IMR-90 (cell line): ENCODE results near the gene RBM34. TPM values are rescaled to one million over a fixed set of nuclear protein-coding genes. Genes with fewer than 3 reads are reported as not detected.

Source experiments
- ATAC-seq: fragments of 200-7000 bp; cut with Tn5 transposase; 2 replicates; pipeline ENCODE4 v1.9.1; 2020; ENCODE audit warnings: low read depth, mild to moderate bottlenecking, moderate library complexity
- BruUV-seq: library from RNA; stranded (reverse); fragments of 400-500 nt; replicated peaks from 2 replicates; lab custom pipeline; 2021; lab: Mats Ljungman, UMichigan
- CTCF ChIA-PET: fragments of 300-600 bp; formaldehyde crosslinking; extraction: SDS; loops from one replicate; lab custom pipeline; 2021; ENCODE audit warnings: antibody characterized with exemption; lab: Yijun Ruan, JAX
- POLR2A ChIA-PET: fragments of 300-600 bp; sonication (Branson Sonifier 250); formaldehyde crosslinking; loops from one replicate; lab custom pipeline; 2022; ENCODE audit warnings: antibody characterized with exemption; ENCODE audit not compliant: unreplicated experiment; lab: Charles Lee
- DNase-seq: peaks from one replicate; pipeline ENCODE4 v3.0.0; 2013
- H2AFZ ChIP-seq: replicated peaks from 2 replicates; pipeline ENCODE3; 2013; ENCODE audit warnings: low read length, mild to moderate bottlenecking; ENCODE audit not compliant: poor library complexity
- H2AK5ac ChIP-seq: 2 replicates; pipeline ENCODE4 v1.6.1; 2013; ENCODE audit warnings: low read depth, low read length, inconsistent platforms
- H2AK9ac ChIP-seq: replicated peaks from 2 replicates; pipeline ENCODE3; 2013; ENCODE audit warnings: mild to moderate bottlenecking, low read depth, low read length, moderate library complexity; ENCODE audit not compliant: poor library complexity
- H2BK120ac ChIP-seq: 2 replicates; pipeline ENCODE4 v1.6.1; 2013; ENCODE audit warnings: low read depth, low read length, inconsistent platforms
- H2BK15ac ChIP-seq: 3 replicates; pipeline ENCODE4 v1.6.1; 2013; ENCODE audit warnings: low read depth, low read length, inconsistent platforms
- H2BK20ac ChIP-seq: 2 replicates; pipeline ENCODE4 v1.6.1; 2013; ENCODE audit warnings: low read depth, mild to moderate bottlenecking, inconsistent platforms, low read length, moderate library complexity
- H2BK5ac ChIP-seq: 2 replicates; pipeline ENCODE4 v1.6.1; 2013; ENCODE audit warnings: mild to moderate bottlenecking, low read depth, low read length, inconsistent platforms; ENCODE audit not compliant: poor library complexity, severe bottlenecking
- H3K14ac ChIP-seq: replicated peaks from 2 replicates; pipeline ENCODE4 v1.6.1; 2013; ENCODE audit warnings: low read depth, low read length, inconsistent platforms
- H3K18ac ChIP-seq: 2 replicates; pipeline ENCODE4 v1.6.1; 2013; ENCODE audit warnings: low read depth, low read length, control low read depth
- H3K23ac ChIP-seq: 2 replicates; pipeline ENCODE4 v1.6.1; 2013; ENCODE audit warnings: low read depth, low read length, inconsistent platforms
- H3K27ac ChIP-seq: 2 replicates; pipeline ENCODE4 v1.5.1; 2013; ENCODE audit warnings: mild to moderate bottlenecking, control low read depth, low read length; ENCODE audit not compliant: insufficient read depth
- H3K27me3 ChIP-seq: 2 replicates; pipeline ENCODE4 v1.6.1; 2013; ENCODE audit warnings: low read length; ENCODE audit not compliant: control insufficient read depth, insufficient read depth
- H3K36me3 ChIP-seq: 2 replicates; pipeline ENCODE4 v1.6.1; 2013; ENCODE audit warnings: low read length, mixed read lengths; ENCODE audit not compliant: control insufficient read depth, insufficient read depth
- H3K4ac ChIP-seq: 2 replicates; pipeline ENCODE4 v1.6.1; 2013; ENCODE audit warnings: low read depth, low read length, inconsistent platforms
- H3K4me1 ChIP-seq: 2 replicates; pipeline ENCODE4 v1.6.1; 2013; ENCODE audit warnings: low read length, mixed read lengths; ENCODE audit not compliant: control insufficient read depth, insufficient read depth
- H3K4me2 ChIP-seq: 2 replicates; pipeline ENCODE4 v1.6.1; 2013; ENCODE audit warnings: low read depth, mild to moderate bottlenecking, control low read depth, low read length, moderate library complexity
- H3K4me3 ChIP-seq: 2 replicates; pipeline ENCODE4 v1.5.1; 2013; ENCODE audit warnings: low read depth, mild to moderate bottlenecking, control low read depth, low read length, moderate library complexity; ENCODE audit not compliant: insufficient read depth
- H3K56ac ChIP-seq: 2 replicates; pipeline ENCODE4 v1.6.1; 2013; ENCODE audit warnings: low read length, inconsistent platforms; ENCODE audit not compliant: insufficient read depth; ENCODE audit errors: extremely low read depth
- H3K79me1 ChIP-seq, 2 experiments: 2 replicates each; pipeline ENCODE4 v1.6.1; 2013; ENCODE audit warnings: low read length in 2 of 2, inconsistent platforms in 1 of 2, low read depth in 1 of 2
- H3K9ac ChIP-seq: 2 replicates; pipeline ENCODE4 v1.6.1; 2013; ENCODE audit warnings: low read depth, low read length, control low read depth
- H3K9me1 ChIP-seq: 2 replicates; pipeline ENCODE4 v1.6.1; 2013; ENCODE audit warnings: low read length, inconsistent platforms; ENCODE audit not compliant: insufficient read depth
- H3K9me3 ChIP-seq: 2 replicates; pipeline ENCODE4 v1.6.1; 2013; ENCODE audit warnings: low read length; ENCODE audit not compliant: control insufficient read depth, insufficient read depth
- H4K20me1 ChIP-seq: 2 replicates; pipeline ENCODE4 v1.6.1; 2013; ENCODE audit warnings: low read length, inconsistent platforms; ENCODE audit not compliant: insufficient read depth
- H4K5ac ChIP-seq: 2 replicates; pipeline ENCODE4 v1.6.1; 2013; ENCODE audit warnings: mild to moderate bottlenecking, low read depth, low read length, control low read depth
- H4K8ac ChIP-seq, 2 experiments: 2 replicates each; pipeline ENCODE4 v1.6.1; 2013; ENCODE audit warnings: low read depth in 2 of 2, low read length in 2 of 2, control low read depth in 1 of 2, inconsistent platforms in 1 of 2
- H4K91ac ChIP-seq: 2 replicates; pipeline ENCODE4 v1.6.1; 2013; ENCODE audit warnings: low read depth, low read length, inconsistent platforms; ENCODE audit not compliant: insufficient read depth
- CEBPB ChIP-seq: IDR thresholded peaks from 2 replicates; pipeline ENCODE4 v1.6.1; 2012; ENCODE audit warnings: low read depth, low read length, improper control_type of control experiment
- CHD1 ChIP-seq: IDR thresholded peaks from 2 replicates; pipeline ENCODE4 v1.6.1; 2012; ENCODE audit warnings: low read depth, low read length, improper control_type of control experiment
- FOS ChIP-seq: fragments of 150-350 bp; IDR thresholded peaks from 2 replicates; pipeline ENCODE4 v1.6.1; 2016; ENCODE audit warnings: low read depth, low read length
- MAFK ChIP-seq: IDR thresholded peaks from 2 replicates; pipeline ENCODE4 v1.6.1; 2012; ENCODE audit warnings: low read depth, low read length, improper control_type of control experiment
- MAZ ChIP-seq: IDR thresholded peaks from 2 replicates; pipeline ENCODE4 v1.6.1; 2012; ENCODE audit warnings: low read depth, mild to moderate bottlenecking, low read length, improper control_type of control experiment, moderate library complexity, borderline replicate concordance
- MXI1 ChIP-seq: IDR thresholded peaks from 2 replicates; pipeline ENCODE4 v1.6.1; 2012; ENCODE audit warnings: low read depth, mild to moderate bottlenecking, low read length, moderate library complexity, borderline replicate concordance
- NFE2L2 ChIP-seq: fragments of 150-350 bp; IDR thresholded peaks from 2 replicates; pipeline ENCODE4 v1.6.1; 2016; ENCODE audit warnings: low read depth, mild to moderate bottlenecking, low read length
- POLR2A ChIP-seq: IDR thresholded peaks from 2 replicates; pipeline ENCODE4 v1.6.1; 2012; ENCODE audit warnings: mild to moderate bottlenecking, low read depth, low read length
- RAD21 ChIP-seq: IDR thresholded peaks from 2 replicates; pipeline ENCODE4 v1.6.1; 2012; ENCODE audit warnings: low read length, improper control_type of control experiment
- RCOR1 ChIP-seq: IDR thresholded peaks from 2 replicates; pipeline ENCODE4 v1.6.1; 2012; ENCODE audit warnings: mild to moderate bottlenecking, low read length, improper control_type of control experiment; ENCODE audit not compliant: insufficient replicate concordance
- SMC3 ChIP-seq: fragments of 150-350 bp; IDR thresholded peaks from 2 replicates; pipeline ENCODE4 v1.6.1; 2016; ENCODE audit warnings: low read depth, mild to moderate bottlenecking, antibody characterized with exemption, low read length, moderate library complexity
- WGBS, 2 experiments: methylation state at CpG; one replicate each; pipeline versions ENCODE4 v1.1.5 to v1.1.7; 2013; ENCODE audit warnings: missing lambda C conversion rate in 2 of 2; ENCODE audit not compliant: insufficient read length in 1 of 2; ENCODE audit errors: extremely low coverage in 2 of 2; 5-methylcytosine and 5-hydroxymethylcytosine counted together
- dilution Hi-C: fragments of 300-500 bp; cut with HindIII; formaldehyde crosslinking; loops from one replicate; pipeline ENCODE4 v1.14.3; 2018; ENCODE audit warnings: low sequenced_read_pairs; ENCODE audit not compliant: unreplicated experiment
- in situ Hi-C: fragments of 300-500 bp; cut with MboI; formaldehyde crosslinking; loops from 3 replicates; pipeline ENCODE4 v1.14.3; 2019; ENCODE audit warnings: low sequenced_read_pairs, inconsistent platforms, mixed read lengths
- intact Hi-C: fragments of 100-400 bp; cut with micrococcal nuclease; formaldehyde crosslinking; loops from 2 replicates; pipeline ENCODE4 v1.10.0; 2022
- polyA plus RNA-seq, 3 experiments: library from polyadenylated mRNA; depleted of rRNA; stranded (reverse); fragments of >200 nt; gene quantifications; 2 replicates each; pipeline ENCODE4 v1.2.3, GENCODE V29; 2012; ENCODE audit warnings: low replicate concordance in 1 of 3
- total RNA-seq: library from RNA; depleted of rRNA; stranded (reverse); fragments of >200 nt; gene quantifications from 2 replicates; pipeline ENCODE4 v1.2.3, GENCODE V29; 2012
- TF ChIP-seq, protein P1 (sequence below): fragments of 150-350 bp; IDR thresholded peaks from 2 replicates; pipeline ENCODE4 v1.6.1; 2016; ENCODE audit warnings: low read depth, mild to moderate bottlenecking, low read length, moderate library complexity, borderline replicate concordance
- TF ChIP-seq, protein P2 (sequence below): fragments of 150-350 bp; IDR thresholded peaks from 2 replicates; pipeline ENCODE4 v1.6.1; 2017; ENCODE audit warnings: mild to moderate bottlenecking, antibody characterized with exemption, low read length, low read depth
- TF ChIP-seq, protein P3 (sequence below): conservative IDR thresholded peaks from 2 replicates; pipeline ENCODE4 v1.5.1; 2012; ENCODE audit warnings: mild to moderate bottlenecking, low read depth, low read length, improper control_type of control experiment

RBM34 gene
- total and polyA plus RNA-seq, 2 of the 4 experiments (the other 2 are of a cell fraction) = 28.7 to 34.0 TPM

DNA sequence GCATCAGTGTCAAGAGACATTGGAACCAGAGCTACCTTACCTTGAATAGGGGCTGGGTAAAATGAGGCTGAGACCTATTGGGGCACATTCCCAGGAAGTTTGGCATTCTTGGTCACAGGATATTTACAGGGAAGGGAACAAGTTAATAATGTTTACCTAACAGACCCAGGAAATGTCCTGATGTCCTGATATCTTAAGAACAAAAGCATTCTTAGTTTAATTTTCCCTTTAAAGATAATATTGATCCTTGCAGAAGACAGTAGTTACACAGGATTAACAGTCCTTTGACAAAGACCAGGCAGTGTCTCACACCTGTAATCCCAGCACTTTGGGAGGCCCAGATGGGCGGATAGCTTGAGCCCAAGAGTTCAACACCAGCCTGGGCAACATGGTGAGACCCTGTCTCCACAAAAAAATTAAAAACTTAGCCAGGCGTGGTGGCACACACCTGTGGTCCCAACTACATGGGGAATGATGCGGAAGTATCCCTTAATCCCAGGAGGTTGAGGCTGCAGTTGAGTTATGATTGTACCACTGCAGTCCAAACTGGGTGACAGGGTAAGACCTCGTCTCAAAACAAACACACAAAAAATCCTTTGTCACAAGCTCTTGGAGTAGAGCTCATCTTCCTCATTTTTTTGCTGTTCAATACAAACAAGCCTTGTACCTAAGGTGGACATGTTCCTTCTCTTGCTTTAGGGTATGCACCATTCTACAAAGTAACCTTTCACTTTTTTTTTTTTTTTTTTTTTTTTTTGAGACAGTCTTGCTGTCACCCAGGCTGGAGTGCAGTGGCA is 31.1 kb downstream of the RBM34 start:
- Histone ChIP-seq H4K5ac (peak overlapping the region; percentile 86), H2BK5ac (peak overlapping the region; percentile 15), H2BK15ac (no peak overlapping the region), H3K4me3 (no peak overlapping the region), H3K9me3 (no peaks in the 10 kb centered on the region), H3K27me3 (no peaks in the 10 kb centered on the region), H3K9ac (no peak overlapping the region), H3K56ac (no peak overlapping the region), H4K20me1 (peaks cover 30% of the 10 kb centered on the region), H3K4me1 (0 out of 2 replicates have a peak, but pooled peaks cover 1% of the 10 kb centered on the region), H2BK20ac (no peak overlapping the region), H3K14ac (no peak overlapping the region), H2AK9ac (no peak overlapping the region), H3K4ac (0 out of 2 replicates have a peak overlapping the region, but pooled peaks have one; percentile 1), H4K8ac (peak overlapping the region; percentile 75 to 91; a peak in 3 of 4 replicates), H2AK5ac (0 out of 2 replicates have a peak overlapping the region, but pooled peaks have one; percentile 27), H2BK120ac (no peak overlapping the region), H3K36me3 (peaks cover 13% of the 10 kb centered on the region), H3K9me1 (no peaks in the 10 kb centered on the region; the same call in 1 of the 2 replicates), H3K4me2 (no peak overlapping the region), H4K91ac (no peak overlapping the region), H3K23ac (no peak overlapping the region), H3K79me1 (peaks cover 0 to 10% of the 10 kb centered on the region in 2 experiments; a peak in 2 of 4 replicates), H3K18ac (no peak overlapping the region), H3K27ac (no peak overlapping the region), H2AFZ (no peak overlapping the region)
- TF ChIP-seq, protein P1, sequence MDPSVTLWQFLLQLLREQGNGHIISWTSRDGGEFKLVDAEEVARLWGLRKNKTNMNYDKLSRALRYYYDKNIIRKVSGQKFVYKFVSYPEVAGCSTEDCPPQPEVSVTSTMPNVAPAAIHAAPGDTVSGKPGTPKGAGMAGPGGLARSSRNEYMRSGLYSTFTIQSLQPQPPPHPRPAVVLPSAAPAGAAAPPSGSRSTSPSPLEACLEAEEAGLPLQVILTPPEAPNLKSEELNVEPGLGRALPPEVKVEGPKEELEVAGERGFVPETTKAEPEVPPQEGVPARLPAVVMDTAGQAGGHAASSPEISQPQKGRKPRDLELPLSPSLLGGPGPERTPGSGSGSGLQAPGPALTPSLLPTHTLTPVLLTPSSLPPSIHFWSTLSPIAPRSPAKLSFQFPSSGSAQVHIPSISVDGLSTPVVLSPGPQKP = no peak
- no peak for TF ChIP-seq CHD1
- TF ChIP-seq NFE2L2 = no peak
- TF ChIP-seq SMC3 = no peak
- TF ChIP-seq RAD21 = no peak
- TF ChIP-seq, protein P2, sequence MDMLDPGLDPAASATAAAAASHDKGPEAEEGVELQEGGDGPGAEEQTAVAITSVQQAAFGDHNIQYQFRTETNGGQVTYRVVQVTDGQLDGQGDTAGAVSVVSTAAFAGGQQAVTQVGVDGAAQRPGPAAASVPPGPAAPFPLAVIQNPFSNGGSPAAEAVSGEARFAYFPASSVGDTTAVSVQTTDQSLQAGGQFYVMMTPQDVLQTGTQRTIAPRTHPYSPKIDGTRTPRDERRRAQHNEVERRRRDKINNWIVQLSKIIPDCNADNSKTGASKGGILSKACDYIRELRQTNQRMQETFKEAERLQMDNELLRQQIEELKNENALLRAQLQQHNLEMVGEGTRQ = no peak
- TF ChIP-seq FOS = no peak
- TF ChIP-seq RCOR1 = no peak
- TF ChIP-seq MAZ = no peak
- TF ChIP-seq, protein P3, sequence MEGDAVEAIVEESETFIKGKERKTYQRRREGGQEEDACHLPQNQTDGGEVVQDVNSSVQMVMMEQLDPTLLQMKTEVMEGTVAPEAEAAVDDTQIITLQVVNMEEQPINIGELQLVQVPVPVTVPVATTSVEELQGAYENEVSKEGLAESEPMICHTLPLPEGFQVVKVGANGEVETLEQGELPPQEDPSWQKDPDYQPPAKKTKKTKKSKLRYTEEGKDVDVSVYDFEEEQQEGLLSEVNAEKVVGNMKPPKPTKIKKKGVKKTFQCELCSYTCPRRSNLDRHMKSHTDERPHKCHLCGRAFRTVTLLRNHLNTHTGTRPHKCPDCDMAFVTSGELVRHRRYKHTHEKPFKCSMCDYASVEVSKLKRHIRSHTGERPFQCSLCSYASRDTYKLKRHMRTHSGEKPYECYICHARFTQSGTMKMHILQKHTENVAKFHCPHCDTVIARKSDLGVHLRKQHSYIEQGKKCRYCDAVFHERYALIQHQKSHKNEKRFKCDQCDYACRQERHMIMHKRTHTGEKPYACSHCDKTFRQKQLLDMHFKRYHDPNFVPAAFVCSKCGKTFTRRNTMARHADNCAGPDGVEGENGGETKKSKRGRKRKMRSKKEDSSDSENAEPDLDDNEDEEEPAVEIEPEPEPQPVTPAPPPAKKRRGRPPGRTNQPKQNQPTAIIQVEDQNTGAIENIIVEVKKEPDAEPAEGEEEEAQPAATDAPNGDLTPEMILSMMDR = no peak
- no peak for TF ChIP-seq MAFK
- TF ChIP-seq CEBPB = no peak
- no peak for TF ChIP-seq MXI1
- TF ChIP-seq POLR2A = no peak
- DNase-seq (no peak), ATAC-seq (no peak)
- intact Hi-C loops = no loop called here
- ChIA-PET POLR2A (no interaction called here), CTCF (no interaction called here)
- no CpG with 5 or more reads among the region's 4 CpGs for WGBS, 2 experiments
- in situ Hi-C loops = no loop called here
- BruUV-seq = no TSS peak
- dilution Hi-C loops = no loop called here
